Stomach (tissue), 9 donors: ENCODE results near the gene C1GALT1. TPM values are rescaled to one million over a fixed set of nuclear protein-coding genes. Genes with fewer than 3 reads are reported as not detected.

Experiments used
- DNase-seq, 2 donors: peaks; one replicate each; pipeline versions ENCODE4 v3.0.0 to v3.0.0-alpha.2; 2013 to 2019
- H3K27ac ChIP-seq, 5 donors: fragments of 200-600 bp in 4 of 5; sonication (generic) in 4 of 5; one replicate each; pipeline ENCODE4 v1.5.1; 2013 to 2019; ENCODE audit warnings: mild to moderate bottlenecking in 1 of 5, moderate library complexity in 1 of 5
- H3K27me3 ChIP-seq, 3 donors: fragments of 200-600 bp; sonication (generic); one replicate each; pipeline ENCODE4 v1.5.1; 2017 to 2019; ENCODE audit warnings: mixed run types in 1 of 3
- H3K36me3 ChIP-seq, 4 donors: fragments of 200-600 bp; sonication (generic); 1 replicate in 3 of 4; 2 replicates in 1 of 4; pipeline ENCODE4 v1.5.1; 2016 to 2019
- H3K4me1 ChIP-seq, 4 donors: fragments of 200-600 bp; sonication (generic); one replicate each; pipeline ENCODE4 v1.5.1; 2016 to 2019
- H3K4me3 ChIP-seq, 4 donors: fragments of 200-600 bp; sonication (generic) in 3 of 4; one replicate each; pipeline ENCODE4 v1.5.1; 2016 to 2019; ENCODE audit warnings: mild to moderate bottlenecking in 1 of 4
- H3K9me3 ChIP-seq, 4 donors: fragments of 200-600 bp; sonication (generic); one replicate each; pipeline ENCODE4 v1.5.1; 2016 to 2019
- CTCF ChIP-seq, 7 experiments: fragments of 450-650 bp in 4 of 7; fragments of 200-600 bp in 3 of 7; sonication (generic) in 3 of 7; IDR thresholded peaks; one replicate each; pipeline ENCODE4 v1.5.1; 2016 to 2019; ENCODE audit warnings: antibody characterized with exemption in 7 of 7, control low read depth in 2 of 7, mild to moderate bottlenecking in 1 of 7
- EP300 ChIP-seq: sonication (generic); formaldehyde crosslinking; IDR thresholded peaks from one replicate; pipeline ENCODE4 v1.6.1; 2017; ENCODE audit warnings: antibody characterized with exemption
- POLR2A ChIP-seq, 4 donors: fragments of 450-650 bp; IDR thresholded peaks; one replicate each; pipeline ENCODE4 v1.6.1; 2016; ENCODE audit warnings: antibody characterized with exemption in 4 of 4, control low read depth in 2 of 4, mild to moderate bottlenecking in 1 of 4, moderate library complexity in 1 of 4
- POLR2AphosphoS5 ChIP-seq, 3 donors: sonication (generic); formaldehyde crosslinking; IDR thresholded peaks; one replicate each; pipeline ENCODE4 v1.6.1; 2016; ENCODE audit warnings: antibody characterized with exemption in 3 of 3
- WGBS, 5 donors: extraction: QIAGEN DNeasy Blood & Tissue Kit in 3 of 5; methylation state at CpG; one replicate each; pipeline versions ENCODE4 v1.1.5 to v1.1.7; 2013 to 2018; 5-methylcytosine and 5-hydroxymethylcytosine counted together
- intact Hi-C: fragments of 100-400 bp; cut with DNase I; formaldehyde crosslinking; loops from one replicate; pipeline ENCODE4 v1.15.1; 2023; ENCODE audit warnings: low total_unique reads
- polyA plus RNA-seq, 3 donors: library from polyadenylated mRNA; stranded (reverse); fragments of 200-250 nt; gene quantifications; one replicate each; pipeline ENCODE4 v1.2.3, GENCODE V29; 2013
- total RNA-seq, 5 donors: library from RNA; depleted of rRNA; stranded (reverse); fragments of >200 nt; gene quantifications; one replicate each; pipeline versions ENCODE4 v1.1.0 to v1.2.3, GENCODE V29; 2014 to 2016
- donor health status: healthy with polysubstance abuse.
- donor health status: Bipolar disorder and iron deficiency.
- donor health status: healthy.

Gene C1GALT1
- total and polyA plus RNA-seq, 8 donors, result 2.6 to 50.9 (median 14.7) TPM

GRCh38 chr7:7175075-7175695 is 7.2 kb upstream of the C1GALT1 start:
- intact Hi-C loops, result no loop called here
- TF ChIP-seq EP300, result no peak
- TF ChIP-seq POLR2AphosphoS5 (IDR thresholded peaks at IDR 0.05), result no peak
- no peak for TF ChIP-seq POLR2A (IDR thresholded peaks at IDR 0.05)
- TF ChIP-seq CTCF (IDR thresholded peaks at IDR 0.05), result no peak

GRCh38 chr7:7176406-7177043 is 5.8 kb upstream of the C1GALT1 start:
- H3K9me3 ChIP-seq, result peaks cover 0 to 10% (median 3%) of the 10 kb centered on the region in 4 donors
- TF ChIP-seq POLR2A (IDR thresholded peaks at IDR 0.05), result no peak
- TF ChIP-seq POLR2AphosphoS5 (IDR thresholded peaks at IDR 0.05), result no peak
- TF ChIP-seq EP300, result no peak
- no peak for TF ChIP-seq CTCF (IDR thresholded peaks at IDR 0.05)
- WGBS, 5 donors, result 32 to 67% (median 56%) methylated on average over 4 of the region's 4 CpGs
- no peak overlapping the region for H3K4me3 ChIP-seq
- peak in 1 of 2 donors; percentile 44 for DNase-seq
- intact Hi-C loops, result no loop called here
- no peaks in the 10 kb centered on the region for H3K27me3 ChIP-seq
- peak overlapping the region in 1 of 5 donors; percentile 50 for H3K27ac ChIP-seq
- H3K36me3 ChIP-seq, result no peaks in the 10 kb centered on the region
- H3K4me1 ChIP-seq, result peaks cover 2 to 24% (median 7%) of the 10 kb centered on the region in 4 donors

More at GRCh38 chr7:7175075-7175695, 7.2 kb upstream of the C1GALT1 start:
- H3K27ac ChIP-seq, result no peak overlapping the region
- no peaks in the 10 kb centered on the region for H3K36me3 ChIP-seq
- WGBS, 5 donors, result 52 to 61% (median 59%) methylated on average over 2 of the region's 2 CpGs
- peaks cover 0 to 15% (median 3%) of the 10 kb centered on the region in 4 donors for H3K9me3 ChIP-seq
- no peaks in the 10 kb centered on the region for H3K27me3 ChIP-seq
- H3K4me3 ChIP-seq, result no peak overlapping the region
- DNase-seq, result no peak
- peaks cover 0 to 14% (median 2%) of the 10 kb centered on the region in 4 donors for H3K4me1 ChIP-seq

GRCh38 chr7:7177044-7177517 is 5.3 kb upstream of the C1GALT1 start:
- TF ChIP-seq EP300, result no peak
- no peak for TF ChIP-seq POLR2A (IDR thresholded peaks at IDR 0.05)
- no peak for TF ChIP-seq CTCF (IDR thresholded peaks at IDR 0.05)
- no peak for TF ChIP-seq POLR2AphosphoS5 (IDR thresholded peaks at IDR 0.05)
- Histone ChIP-seq H3K36me3 (no peaks in the 10 kb centered on the region), H3K27ac (peak overlapping the region in 1 of 5 donors; percentile 50), H3K4me1 (peaks cover 2 to 25% (median 7%) of the 10 kb centered on the region in 4 donors), H3K4me3 (no peak overlapping the region), H3K9me3 (peaks cover 0 to 7% (median 2%) of the 10 kb centered on the region in 4 donors), H3K27me3 (no peaks in the 10 kb centered on the region)
- intact Hi-C loops, result no loop called here
- DNase-seq, result peak in 1 of 2 donors; percentile 76
- WGBS, 5 donors, result 63 to 82% (median 77%) methylated on average over 1 of the region's 1 CpG

- no peak for DNase-seq
- intact Hi-C loops, result no loop called here
- H3K27ac ChIP-seq, result no peak overlapping the region
- TF ChIP-seq EP300 (no peak), CTCF (IDR thresholded peaks at IDR 0.05) (no peak)
- H3K4me1 ChIP-seq, result peaks cover 2 to 25% (median 7%) of the 10 kb centered on the region in 4 donors
- no peak overlapping the region for H3K4me3 ChIP-seq
- H3K9me3 ChIP-seq, result peaks cover 0 to 7% (median 0%) of the 10 kb centered on the region in 4 donors
- WGBS, 5 donors, result 94 to 100% (median 99%) methylated on average over 2 of the region's 2 CpGs
- H3K27me3 ChIP-seq, result no peaks in the 10 kb centered on the region
- H3K36me3 ChIP-seq, result no peaks in the 10 kb centered on the region
These were observed 4.3 kb upstream of the C1GALT1 start for GRCh38 chr7:7178081-7178480.
